Anterior cingulate cortex (tissue), 58 donors: Measurements from ENCODE around the gene RASA4B.
"Not testable (repeated sequence)": the region's sequence is repeated elsewhere in the genome, so short reads cannot be mapped to it uniquely, and the experiment has no call there.

Source experiments
- DNase-seq, 58 donors: peaks; one replicate each; lab custom pipeline; 2025; lab: John Stamatoyannopoulos, UW

Gene RASA4B

DNA sequence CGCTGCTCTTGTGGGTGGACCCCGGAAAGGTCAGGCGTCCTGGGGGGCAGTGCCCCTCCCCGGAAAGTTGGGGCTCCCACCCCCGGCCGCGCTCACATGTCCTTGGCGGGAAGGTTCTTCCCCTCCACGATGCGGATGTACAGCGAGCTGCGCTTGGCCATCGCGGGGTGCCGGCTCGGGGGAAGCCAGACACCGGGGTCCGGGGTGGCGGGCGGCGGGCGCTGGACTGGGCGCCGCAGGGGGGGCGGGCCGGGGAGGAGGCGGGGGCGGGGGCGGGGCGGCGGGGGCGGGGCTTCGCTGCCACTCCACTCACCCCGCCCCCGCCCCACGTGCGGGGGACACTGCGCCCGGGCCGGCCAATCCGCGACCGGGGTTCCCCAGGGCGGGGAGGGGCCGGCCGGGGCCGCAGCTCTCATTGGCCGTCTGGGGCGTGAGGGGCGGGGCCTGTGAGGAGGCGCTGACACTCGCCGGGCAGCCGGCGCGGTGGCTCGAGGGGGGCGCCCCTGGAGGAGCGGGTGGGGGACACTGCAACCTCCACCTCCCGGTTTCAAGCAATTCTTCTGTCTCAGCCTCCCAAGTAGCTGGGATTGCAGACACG is at the start of gene RASA4B:
TSS of gene RASA4B (minus strand) at position 228 of the 598 bp plus-strand sequence. CDS start at position 161, 67 bp downstream.
- not testable (repeated sequence) for DNase-seq

DNA sequence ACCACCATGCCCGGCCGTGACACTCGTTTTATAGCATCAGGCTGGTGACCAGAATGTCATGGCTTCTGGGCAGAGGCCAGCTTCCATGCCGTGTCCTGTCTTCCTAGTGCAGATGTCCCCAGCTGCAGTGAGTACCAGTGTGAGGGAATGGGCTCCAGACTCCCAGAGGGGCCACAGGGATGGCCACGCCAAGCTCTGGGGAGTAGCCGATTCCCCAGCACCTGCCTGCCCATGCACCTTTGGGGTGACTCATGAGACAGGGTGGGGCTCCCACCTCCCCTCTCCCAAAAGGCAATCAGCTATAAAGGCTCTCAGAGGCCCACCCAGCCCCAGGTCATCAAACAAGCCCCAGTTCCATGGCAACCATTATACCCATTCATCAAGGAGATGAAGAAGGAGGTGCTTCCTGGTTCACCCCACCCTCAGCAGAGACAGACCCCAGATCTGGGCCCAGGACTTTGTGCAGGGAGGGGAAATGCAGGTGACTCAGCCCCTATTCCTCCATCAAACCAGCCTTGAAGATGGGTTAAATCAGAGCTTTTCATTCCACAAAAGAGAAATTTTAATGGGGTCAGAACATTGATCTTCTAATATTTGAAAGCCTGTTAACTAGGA is 33.3 kb upstream of the RASA4B start, which contains the start of gene SPDYE2:
TSS of gene SPDYE2 (plus strand) at position 419 of the 615 bp plus-strand sequence. CDS start 2,030 bp downstream, outside the sequence.
- DNase-seq: not testable (repeated sequence)

DNA sequence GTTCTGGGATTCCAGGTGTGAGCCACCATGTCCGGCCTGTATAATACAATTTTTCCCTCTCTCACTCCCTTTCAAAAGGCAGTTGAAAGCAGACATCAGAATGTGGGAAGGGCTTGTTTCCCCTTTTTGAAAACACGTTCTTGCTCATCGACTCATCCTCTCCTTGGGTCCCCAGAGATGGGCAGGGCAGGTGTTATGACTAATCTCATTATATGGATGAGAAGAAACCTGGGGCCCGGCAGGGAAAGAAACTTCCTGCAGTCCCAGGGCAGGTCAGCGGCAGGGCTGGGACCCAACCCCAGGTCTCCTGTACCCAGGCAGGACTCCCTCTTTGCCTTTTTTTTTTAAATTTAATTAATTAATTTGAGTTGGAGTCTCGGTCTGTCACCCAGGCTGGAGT is 28.8 kb upstream of the RASA4B start:
- not testable (repeated sequence) for DNase-seq

DNA sequence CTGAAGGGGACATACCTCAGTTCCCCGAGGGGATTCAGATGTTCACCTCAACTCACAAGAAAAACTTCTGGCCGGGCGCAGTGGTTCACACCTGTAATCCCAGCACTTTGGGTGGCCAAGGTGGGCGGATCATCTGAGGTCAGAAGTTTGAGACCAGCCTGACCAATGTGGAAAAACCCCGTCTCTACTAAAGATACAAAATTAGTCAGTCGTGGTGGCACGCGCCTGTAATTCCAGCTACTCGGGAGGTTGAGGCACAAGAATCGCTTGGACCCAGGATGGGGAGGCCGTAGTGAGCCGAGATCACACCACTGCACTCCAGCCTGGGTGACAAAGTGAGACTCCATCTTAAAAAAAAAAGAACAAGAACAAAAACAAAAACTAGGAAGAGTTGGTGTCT is 27.7 kb upstream of the RASA4B start:
- DNase-seq: not testable (repeated sequence)

DNA sequence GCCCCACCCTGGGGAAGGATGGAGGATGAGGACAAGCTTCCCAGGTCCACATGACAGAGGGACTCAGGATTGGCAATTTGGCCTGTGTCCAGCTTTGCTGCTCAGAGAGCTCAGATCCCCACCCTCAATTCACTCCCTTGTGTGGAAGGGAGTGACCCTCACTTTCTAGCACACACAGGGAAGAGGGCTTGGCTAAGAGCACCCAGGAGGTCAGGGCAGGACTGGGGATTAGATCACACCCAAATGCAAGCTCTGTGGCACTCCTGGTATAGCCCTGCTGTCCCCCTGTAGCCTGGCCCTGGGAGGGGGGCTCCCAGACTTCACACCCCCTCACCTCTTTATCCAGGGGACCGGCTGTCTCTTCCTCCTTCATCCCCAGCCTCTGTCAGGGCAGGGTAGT is 26.8 kb upstream of the RASA4B start:
- DNase-seq: not testable (repeated sequence)

DNA sequence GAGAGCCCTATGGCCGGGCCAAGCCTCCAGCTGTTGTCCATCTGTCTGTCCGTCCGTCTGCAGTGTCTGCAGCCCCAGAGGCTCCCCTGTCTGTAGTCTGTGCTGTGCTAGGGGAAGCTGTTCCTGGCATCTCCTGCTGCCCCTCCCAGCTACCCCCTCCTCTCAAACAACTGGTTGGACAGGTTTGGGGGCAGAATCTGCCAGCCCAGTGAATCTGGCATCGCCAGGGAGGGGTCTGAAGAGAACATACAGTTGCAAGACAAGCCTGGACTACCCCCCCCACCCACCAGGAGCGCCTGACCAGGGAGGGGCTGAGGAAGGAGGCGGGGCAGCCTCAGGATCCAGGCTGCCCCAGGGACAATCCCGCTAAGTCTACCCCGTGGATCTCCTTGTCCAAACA is 26.0 kb upstream of the RASA4B start, which contains the start of gene UPK3BL2:
TSS of gene UPK3BL2 (minus strand) at position 101 of the 400 bp plus-strand sequence. CDS start at position 41, 60 bp downstream.
- DNase-seq: not testable (repeated sequence)

DNA sequence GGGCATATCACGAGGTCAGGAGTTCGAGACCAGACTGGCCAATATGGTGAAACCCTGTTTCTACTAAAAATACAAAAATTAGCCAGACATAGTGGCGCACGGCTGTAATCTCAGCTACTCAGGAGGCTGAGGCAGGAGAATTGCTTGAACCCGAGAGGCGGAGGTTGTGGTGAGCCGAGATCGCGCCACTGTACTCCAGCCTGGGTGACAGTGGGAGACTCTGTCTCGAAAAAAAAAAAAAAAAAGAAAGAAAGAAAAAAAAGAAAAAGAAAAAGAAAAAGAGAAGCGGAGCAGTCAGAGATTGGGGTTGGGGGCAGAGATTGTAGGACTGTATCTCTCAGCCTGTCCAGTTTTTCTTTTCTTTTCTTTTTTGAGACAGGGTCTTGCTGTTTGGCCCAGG is 25.2 kb upstream of the RASA4B start:
- not testable (repeated sequence) for DNase-seq

DNA sequence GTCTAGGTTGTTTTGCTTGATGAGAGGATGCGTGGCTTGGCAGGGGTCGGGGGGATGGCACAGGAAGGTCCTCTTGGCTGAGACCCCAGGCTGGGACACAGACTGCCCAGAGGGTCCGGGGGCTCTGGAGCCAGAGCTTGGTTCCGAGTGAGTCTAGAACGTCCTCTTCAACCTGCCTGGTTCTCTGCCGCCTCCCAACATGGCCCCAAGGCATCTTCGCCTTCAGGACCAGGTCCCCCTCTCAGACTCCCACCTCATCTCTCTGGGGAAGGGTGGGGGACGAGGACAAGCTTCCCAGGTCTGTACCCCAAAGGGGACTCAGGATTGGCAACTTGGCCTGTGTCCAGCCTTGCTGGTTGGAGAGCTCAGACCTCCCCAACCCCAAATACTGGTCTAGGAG is 24.5 kb upstream of the RASA4B start:
- not testable (repeated sequence) for DNase-seq

DNA sequence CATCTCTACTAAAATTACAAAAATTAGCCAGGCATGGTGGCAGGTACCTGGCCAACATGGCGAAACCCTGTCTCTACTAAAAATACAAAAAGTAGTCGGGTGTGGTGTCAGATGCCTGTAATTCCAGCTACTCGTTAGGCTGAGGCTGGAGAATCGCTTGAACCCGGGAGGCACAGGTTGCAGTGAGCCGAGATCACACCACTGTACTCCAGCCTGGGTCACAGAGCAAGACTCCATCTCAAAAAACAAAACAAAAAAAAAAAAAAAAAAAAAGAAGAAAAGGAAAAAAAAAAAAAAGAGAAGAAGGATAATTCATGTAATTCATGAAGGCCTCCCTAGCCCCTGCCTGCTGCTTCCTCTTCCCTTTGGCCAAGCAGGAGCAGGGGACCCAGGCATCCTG is 23.0 kb upstream of the RASA4B start:
- DNase-seq: not testable (repeated sequence)

DNA sequence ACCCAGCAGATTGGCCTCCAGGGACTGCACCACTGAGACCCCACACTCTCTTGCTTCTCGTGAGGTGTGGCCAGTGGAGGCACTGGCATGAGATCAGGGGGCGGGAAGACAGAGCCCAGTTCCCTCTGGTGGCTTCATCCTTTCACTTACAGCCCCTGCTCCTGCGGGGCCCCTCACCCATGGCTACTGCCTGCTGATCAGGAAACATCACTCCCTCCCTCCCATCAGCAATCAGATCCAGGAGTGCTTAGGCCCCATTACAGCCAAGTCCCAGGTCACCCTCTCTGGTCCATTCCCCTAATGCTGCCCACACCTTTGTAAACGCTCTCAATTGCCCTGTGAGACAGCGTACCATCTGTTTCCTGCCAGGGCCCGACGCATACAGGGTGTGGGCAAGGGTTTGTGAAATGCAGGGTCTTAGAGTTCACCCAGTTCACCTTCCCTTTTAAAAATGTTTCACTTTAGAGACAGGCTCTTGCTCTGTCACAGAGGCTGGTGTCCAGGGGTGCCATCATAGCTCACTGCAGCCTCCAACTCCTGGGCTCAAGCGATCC is 17.6 kb upstream of the RASA4B start:
- not testable (repeated sequence) for DNase-seq

DNA sequence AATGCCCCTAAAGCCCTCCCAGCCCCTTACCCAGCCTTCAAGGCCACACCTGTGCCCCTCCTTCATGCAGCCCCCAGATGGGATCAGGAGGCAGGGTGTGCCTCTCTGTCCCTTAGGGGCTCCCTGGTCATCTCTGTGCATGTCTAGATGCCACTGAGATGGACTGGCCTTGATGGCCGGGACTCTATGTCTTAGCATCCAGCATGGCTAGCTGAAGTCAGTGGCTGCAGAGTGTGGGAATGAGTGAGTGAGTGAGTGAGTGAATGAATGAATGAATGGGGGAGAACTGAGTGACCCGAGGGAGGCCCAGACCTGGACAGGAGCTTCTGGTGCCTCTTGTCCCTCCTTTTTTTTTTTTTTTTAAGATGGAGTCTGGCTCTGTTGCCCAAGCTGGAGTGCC is 14.6 kb upstream of the RASA4B start:
- not testable (repeated sequence) for DNase-seq

DNA sequence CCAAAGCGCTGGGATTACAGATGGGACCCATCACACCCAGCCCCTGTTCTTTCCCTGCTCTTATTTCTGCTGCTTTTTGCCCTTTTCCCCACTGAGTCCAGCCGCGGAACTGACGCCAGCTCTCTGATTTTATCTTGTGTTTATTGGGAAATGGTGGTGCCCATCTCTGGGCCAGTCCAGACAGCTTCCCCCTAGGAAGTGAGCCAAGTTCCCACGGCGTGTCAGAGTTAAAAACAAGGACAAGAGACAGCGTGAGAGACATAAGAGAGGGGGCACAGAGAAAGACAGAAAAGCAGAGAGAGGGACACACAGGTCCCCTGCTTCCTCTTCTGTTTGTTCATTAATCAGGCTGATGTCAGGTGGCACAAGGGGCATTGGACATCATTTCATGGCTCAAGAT is 14.0 kb upstream of the RASA4B start:
- DNase-seq: not testable (repeated sequence)

DNA sequence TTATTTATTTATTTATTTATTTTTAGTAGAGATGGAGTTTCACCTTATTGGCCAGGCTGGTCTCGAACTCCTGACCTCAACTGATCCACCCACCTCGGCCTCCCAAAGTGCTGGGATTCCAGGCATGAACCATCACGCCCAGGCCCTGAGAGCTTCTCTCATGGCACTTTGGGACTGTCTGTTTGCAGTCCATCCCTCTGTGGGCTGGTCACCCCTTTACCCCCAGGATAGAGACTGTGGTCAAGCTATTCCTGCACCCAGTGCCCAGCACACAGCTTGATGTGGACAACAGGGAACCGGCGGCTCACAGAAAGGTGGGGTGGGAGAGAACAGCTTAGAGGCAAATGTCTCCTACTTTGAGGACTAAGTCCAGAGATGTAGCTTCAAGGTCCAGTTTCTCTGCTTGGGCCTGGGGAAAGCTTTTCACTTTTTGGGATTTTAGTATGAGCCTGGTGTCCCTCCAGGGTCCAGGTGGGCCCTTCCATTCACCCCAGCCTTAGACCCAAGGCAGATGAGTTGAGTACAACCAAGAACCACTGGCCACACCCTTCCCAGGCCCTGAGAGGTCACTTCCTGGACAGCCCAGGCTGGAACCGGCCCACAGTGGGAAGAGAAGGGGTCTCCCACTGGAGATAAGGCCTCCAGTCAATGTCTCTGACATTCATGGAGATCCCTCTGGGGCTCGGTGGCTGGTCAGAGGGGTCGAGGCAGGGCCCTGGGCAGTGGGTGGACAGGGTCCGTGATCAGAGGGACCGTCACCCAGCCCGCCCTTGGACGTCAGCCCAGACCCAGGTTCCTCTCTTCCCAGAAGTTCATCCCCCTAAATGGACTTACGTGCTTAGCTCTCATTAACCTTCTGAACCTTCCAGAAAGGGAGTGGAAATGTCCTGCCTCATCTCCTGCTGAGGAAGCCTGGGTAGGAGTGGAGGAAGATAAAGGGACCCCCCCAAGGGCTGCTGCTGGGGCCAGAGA is 10.5 kb upstream of the RASA4B start:
- not testable (repeated sequence) for DNase-seq

DNA sequence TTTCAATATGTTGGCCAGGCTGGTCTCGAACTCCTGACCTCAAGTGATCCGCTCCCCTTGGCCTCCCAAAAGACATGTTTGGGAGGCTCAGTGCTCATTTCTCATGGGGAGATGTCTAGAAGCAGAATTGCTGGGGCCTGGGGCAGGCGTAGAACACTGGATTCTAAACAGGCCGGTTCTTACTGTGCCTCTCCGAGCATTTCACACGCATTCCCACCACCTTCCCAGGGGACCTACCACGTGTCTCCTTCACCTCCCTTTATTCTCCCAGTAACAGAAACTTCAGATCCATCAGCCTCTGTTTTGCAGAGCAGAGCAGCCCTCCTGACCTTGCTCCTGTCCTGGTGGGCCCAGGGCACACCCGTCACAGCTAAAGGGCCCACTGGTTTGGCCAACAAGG is 9.6 kb upstream of the RASA4B start:
- DNase-seq: not testable (repeated sequence)

DNA sequence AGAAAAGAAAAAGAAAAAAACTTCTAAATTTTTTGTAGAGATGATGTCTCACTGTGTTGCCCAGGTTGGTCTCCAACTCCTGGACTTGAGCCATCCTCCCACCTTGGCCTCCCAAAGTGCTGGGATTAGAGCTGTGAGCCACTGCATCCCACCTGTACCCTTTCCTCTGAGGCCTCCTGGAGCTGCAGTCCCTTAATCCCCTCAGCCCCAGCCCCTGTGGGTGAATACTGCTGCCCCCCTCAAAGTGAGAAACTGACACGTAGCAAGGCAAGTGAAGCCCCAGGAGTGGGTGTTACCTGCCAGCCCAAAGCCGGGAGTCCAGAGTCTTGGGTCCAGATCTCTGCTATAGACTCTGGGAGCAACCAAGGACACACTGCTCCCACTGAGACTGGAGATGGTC is 7.2 kb upstream of the RASA4B start:
- DNase-seq: not testable (repeated sequence)

DNA sequence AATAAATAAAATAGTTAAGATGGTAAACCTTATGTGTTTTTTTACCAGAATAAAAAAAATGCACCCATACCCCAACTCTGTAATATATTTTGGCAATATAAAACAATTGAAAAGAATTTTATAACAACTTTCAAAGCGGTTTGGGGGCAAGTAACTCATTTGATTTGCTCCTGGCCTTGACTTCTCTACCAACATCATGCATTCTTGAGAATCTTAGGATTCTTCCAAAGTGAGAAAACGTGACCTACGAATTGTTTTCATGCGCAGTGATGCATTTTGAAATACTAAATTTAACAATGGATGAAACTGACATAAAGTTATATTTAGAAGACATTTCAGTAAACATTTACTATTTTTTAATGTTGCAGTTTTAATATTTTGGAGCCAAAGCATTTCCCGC is 3.2 kb upstream of the RASA4B start:
- not testable (repeated sequence) for DNase-seq

DNA sequence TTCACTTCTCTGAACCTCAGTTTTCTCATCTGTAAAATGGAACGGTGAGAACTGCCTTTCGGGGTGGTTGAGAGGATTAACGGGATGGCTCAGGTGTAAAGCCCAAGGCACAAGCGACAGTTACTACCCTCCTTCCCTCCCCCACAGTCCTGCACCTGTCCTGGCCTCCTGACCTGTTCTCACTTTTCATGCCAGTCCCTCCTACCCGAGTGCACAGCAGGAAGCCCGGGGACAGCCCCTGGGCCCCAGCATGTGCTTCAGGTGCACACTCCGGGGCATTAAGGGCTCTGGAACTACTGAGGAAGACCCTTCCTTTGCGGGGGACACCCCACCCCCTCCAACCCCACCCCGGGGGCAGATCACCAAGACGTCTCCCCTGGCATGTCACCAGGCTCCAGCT is 626 bp downstream of the RASA4B start:
- DNase-seq: not testable (repeated sequence)

DNA sequence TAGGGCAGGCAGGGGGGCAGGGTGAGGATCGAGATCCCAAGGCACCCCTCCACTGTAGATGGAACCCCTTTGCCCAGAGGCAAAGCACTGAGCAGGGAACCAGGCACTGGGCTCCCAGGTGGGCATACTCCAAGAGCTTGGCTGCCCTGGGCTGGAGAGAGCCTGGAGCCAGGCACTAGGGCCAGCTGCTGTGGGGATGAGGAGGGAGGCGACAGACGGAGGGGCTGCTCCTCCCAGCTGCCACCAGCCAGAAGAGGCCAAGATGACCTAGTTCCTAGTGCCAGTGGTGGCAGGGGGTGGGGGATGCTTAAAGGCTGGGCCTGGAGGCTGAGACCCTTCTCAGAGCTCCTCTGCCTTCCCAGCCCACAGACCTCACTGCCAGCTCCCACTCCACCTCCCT is 1.7 kb downstream of the RASA4B start:
- DNase-seq: not testable (repeated sequence)

DNA sequence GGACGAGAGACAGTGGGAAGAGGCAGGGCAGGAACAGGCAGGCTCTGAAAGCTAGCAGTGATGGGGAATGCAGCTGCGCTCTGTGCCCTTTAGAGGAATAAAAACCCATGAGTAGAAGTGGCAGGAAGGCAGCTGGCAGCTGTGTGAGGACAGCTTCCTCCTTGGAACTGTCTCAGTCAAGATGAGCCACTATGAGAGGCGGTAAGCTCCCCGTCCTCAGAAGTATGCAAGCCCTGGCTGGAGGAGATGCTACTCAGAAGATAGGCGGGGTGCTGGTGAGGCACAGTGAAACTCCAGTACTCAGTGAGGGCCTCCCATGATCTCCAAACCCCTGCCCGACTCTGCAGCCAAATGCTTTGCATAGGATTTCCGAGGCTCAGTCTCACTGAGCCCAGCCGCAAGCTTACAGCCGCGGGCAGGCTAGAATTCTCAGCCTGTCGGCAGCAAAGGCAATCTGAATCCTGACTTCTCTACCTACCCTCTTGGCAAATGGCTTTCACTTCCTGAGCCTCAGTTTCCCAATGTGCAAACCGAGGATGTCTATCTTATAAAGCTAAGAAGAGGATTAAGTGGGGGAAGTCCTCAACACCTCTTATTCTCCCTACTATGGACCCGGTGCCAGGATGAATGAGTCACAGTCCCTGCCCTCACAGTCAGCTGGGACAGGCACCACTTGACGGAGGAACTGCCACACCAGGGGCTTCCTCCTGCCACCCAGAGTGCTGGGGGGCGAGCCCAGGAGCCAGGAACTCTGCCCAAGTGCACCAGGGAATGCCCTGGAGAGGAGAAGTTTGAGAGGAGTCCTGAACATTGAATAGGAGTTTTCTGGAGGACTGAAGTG is 2.5 kb downstream of the RASA4B start:
- not testable (repeated sequence) for DNase-seq
